Peyer's patch (tissue), 4 donors: Measurements from ENCODE around the gene ARRB2. TPM values are rescaled to one million over a fixed set of nuclear protein-coding genes. Genes with fewer than 3 reads are reported as not detected.

Experiments used
- DNase-seq, 3 donors: peaks; one replicate each; pipeline ENCODE4 v3.0.0-alpha.2; 2017 to 2019
- H3K27ac ChIP-seq, 4 donors: fragments of 200-600 bp; sonication (generic); one replicate each; pipeline ENCODE4 v1.5.1; 2016 to 2019
- H3K27me3 ChIP-seq, 2 donors: fragments of 200-600 bp; sonication (generic); one replicate each; pipeline ENCODE4 v1.5.1; 2019
- H3K36me3 ChIP-seq, 3 donors: fragments of 200-600 bp; sonication (generic); one replicate each; pipeline ENCODE4 v1.5.1; 2016 to 2019
- H3K4me1 ChIP-seq, 4 donors: fragments of 200-600 bp; sonication (generic); one replicate each; pipeline ENCODE4 v1.5.1; 2016 to 2019
- H3K4me3 ChIP-seq, 4 donors: fragments of 200-600 bp; sonication (generic); 1 replicate in 3 of 4; 2 replicates in 1 of 4; pipeline ENCODE4 v1.5.1; 2016 to 2019; ENCODE audit warnings: mild to moderate bottlenecking in 1 of 4
- H3K9me3 ChIP-seq, 4 donors: fragments of 200-600 bp; sonication (generic); one replicate each; pipeline ENCODE4 v1.5.1; 2016 to 2019; ENCODE audit warnings: mild to moderate bottlenecking in 1 of 4
- POLR2A ChIP-seq, 2 donors: fragments of 450-650 bp; IDR thresholded peaks; one replicate each; pipeline ENCODE4 v1.5.1; 2017; ENCODE audit warnings: antibody characterized with exemption in 2 of 2, mild to moderate bottlenecking in 2 of 2, moderate library complexity in 2 of 2
- total RNA-seq, 4 donors: library from RNA; depleted of rRNA; stranded (reverse); fragments of >200 nt; gene quantifications; one replicate each; pipeline ENCODE4 v1.1.0, GENCODE V29; 2016
- TF ChIP-seq, protein P1 (sequence below), 6 experiments: fragments of 450-650 bp in 4 of 6; fragments of 200-600 bp in 2 of 6; sonication (generic) in 1 of 6; IDR thresholded peaks; one replicate each; pipeline ENCODE4 v1.5.1; 2017 to 2019; ENCODE audit warnings: antibody characterized with exemption in 6 of 6, mild to moderate bottlenecking in 3 of 6, moderate library complexity in 1 of 6

Gene ARRB2
- total RNA-seq: 100 to 1,000 TPM in 1 of 4 donors, 10 to 100 TPM in 3; 59.2 to 163 (median 73.8) TPM

DNA sequence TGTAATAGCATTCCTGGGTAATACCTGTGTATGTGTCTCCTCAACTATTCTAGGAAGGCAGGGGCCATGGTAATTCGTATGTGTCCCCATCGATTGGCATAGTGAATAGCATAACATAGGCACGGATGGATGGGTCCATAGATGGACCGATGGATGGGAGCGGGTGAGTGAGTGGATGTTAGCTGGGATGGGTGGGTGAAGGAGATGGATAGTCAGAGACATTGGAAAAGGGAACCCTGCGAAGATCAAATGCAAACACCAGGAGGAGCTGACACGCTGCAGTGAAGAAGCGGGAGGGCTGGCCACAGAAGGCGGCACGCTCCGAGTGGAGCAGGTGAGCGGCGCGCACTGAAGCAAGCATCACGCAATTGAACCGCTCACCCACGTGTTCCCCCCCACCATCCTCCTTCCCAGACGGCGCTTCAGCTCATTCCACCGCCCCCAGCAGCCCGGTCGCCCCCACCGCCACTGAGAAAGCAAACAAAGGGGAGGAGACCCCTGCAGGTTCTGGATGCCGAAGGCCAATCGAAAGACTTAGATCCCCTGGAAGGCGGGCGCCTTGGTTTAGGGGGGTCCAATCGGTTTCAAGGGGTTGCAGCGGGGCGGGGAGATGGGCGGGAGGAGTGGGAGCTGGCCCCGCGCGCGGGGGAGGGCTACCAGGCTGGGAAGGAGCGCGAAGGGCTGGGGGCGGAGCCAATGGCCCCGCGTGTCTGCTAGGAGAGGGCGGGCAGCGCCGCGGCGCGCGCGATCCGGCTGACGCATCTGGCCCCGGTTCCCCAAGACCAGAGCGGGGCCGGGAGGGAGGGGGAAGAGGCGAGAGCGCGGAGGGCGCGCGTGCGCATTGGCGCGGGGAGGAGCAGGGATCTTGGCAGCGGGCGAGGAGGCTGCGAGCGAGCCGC lies at the start of gene ARRB2:
Gene ARRB2 (plus strand): TSS at position 839 of the 899 bp plus-strand sequence. CDS start 90 bp downstream, outside the sequence.
- peak; percentile 98 to 99 (median 99) for DNase-seq
- peaks cover 5 to 42% (median 10%) of the 10 kb centered on the region in 4 donors for H3K4me1 ChIP-seq
- no peaks in the 10 kb centered on the region for H3K9me3 ChIP-seq
- H3K27ac ChIP-seq: peak within 1 kb of the TSS; percentile 86 to 99 (median 92)
- TF ChIP-seq, protein P1, sequence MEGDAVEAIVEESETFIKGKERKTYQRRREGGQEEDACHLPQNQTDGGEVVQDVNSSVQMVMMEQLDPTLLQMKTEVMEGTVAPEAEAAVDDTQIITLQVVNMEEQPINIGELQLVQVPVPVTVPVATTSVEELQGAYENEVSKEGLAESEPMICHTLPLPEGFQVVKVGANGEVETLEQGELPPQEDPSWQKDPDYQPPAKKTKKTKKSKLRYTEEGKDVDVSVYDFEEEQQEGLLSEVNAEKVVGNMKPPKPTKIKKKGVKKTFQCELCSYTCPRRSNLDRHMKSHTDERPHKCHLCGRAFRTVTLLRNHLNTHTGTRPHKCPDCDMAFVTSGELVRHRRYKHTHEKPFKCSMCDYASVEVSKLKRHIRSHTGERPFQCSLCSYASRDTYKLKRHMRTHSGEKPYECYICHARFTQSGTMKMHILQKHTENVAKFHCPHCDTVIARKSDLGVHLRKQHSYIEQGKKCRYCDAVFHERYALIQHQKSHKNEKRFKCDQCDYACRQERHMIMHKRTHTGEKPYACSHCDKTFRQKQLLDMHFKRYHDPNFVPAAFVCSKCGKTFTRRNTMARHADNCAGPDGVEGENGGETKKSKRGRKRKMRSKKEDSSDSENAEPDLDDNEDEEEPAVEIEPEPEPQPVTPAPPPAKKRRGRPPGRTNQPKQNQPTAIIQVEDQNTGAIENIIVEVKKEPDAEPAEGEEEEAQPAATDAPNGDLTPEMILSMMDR (IDR thresholded peaks at IDR 0.05): peak; percentile 60 to 88 (median 78)
- TF ChIP-seq POLR2A (IDR thresholded peaks at IDR 0.05): peak in 1 of 2 donors; percentile 73
- peak within 1 kb of the TSS; percentile 65 to 90 (median 86) for H3K4me3 ChIP-seq
- no peaks in the 10 kb centered on the region for H3K36me3 ChIP-seq
- H3K27me3 ChIP-seq: no peaks in the 10 kb centered on the region

- no peak overlapping the region for H3K27ac ChIP-seq
- no peaks in the 10 kb centered on the region for H3K36me3 ChIP-seq
- TF ChIP-seq, protein P1 (IDR thresholded peaks at IDR 0.05): no peak
- TF ChIP-seq POLR2A (IDR thresholded peaks at IDR 0.05): no peak
- no peaks in the 10 kb centered on the region for H3K27me3 ChIP-seq
- DNase-seq: no peak
- no peaks in the 10 kb centered on the region for H3K9me3 ChIP-seq
- no peaks in the 10 kb centered on the region for H3K4me1 ChIP-seq
- H3K4me3 ChIP-seq: no peak overlapping the region
These were observed 46.7 kb upstream of the ARRB2 start for GRCh38 chr17:4663711-4664110.

DNA sequence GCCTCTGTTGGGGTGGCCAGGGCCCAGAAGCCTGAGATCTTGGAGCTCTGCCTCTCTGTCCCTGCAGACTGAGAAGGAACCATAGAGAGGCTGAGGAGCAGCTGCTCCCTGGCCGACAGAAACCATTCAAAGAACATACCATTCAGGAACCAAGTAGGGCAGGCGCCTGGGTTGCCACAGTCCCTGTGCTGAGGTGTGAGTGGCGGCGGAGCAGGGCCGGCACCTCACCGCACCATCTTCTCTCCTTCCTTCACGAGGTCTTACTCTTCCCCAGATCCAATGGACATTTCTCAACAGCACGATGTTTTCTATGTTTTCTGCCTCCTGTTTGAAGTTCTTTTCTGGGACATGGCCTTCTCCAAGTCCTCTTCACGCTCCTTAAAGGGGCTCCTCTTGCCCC lies 46.2 kb upstream of the ARRB2 start:
- no peaks in the 10 kb centered on the region for H3K36me3 ChIP-seq
- H3K27ac ChIP-seq: no peak overlapping the region
- H3K4me3 ChIP-seq: no peak overlapping the region
- no peak for DNase-seq
- TF ChIP-seq, protein P1 (IDR thresholded peaks at IDR 0.05): no peak
- no peak for TF ChIP-seq POLR2A (IDR thresholded peaks at IDR 0.05)
- H3K9me3 ChIP-seq: no peaks in the 10 kb centered on the region
- H3K4me1 ChIP-seq: no peaks in the 10 kb centered on the region
- H3K27me3 ChIP-seq: no peaks in the 10 kb centered on the region

DNA sequence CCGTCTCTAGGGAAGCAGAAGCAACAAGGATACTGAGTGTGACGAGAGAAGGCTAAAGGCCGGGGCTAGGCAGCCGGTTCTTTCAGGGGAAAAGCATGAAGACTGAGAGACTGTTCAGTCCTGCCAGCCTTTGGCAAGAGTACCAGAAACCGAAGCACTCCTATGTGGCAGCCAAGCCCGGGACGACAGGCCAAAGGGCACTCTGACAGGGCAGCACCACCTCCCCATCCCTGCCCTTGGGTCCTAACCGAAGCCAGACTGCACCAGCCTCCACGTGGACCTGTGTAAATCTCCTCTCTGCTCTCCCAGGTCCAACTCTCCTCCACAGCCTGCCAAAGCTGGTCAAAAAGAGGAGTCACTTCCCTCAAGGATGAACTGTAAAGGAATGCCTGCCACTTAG lies 45.4 kb upstream of the ARRB2 start:
- TF ChIP-seq POLR2A (IDR thresholded peaks at IDR 0.05): no peak
- TF ChIP-seq, protein P1 (IDR thresholded peaks at IDR 0.05): no peak
- Histone ChIP-seq H3K36me3 (no peaks in the 10 kb centered on the region), H3K27me3 (no peaks in the 10 kb centered on the region), H3K4me3 (no peak overlapping the region), H3K4me1 (no peaks in the 10 kb centered on the region), H3K27ac (no peak overlapping the region), H3K9me3 (no peaks in the 10 kb centered on the region)
- DNase-seq: peak in 2 of 3 donors; percentile 65 to 70

DNA sequence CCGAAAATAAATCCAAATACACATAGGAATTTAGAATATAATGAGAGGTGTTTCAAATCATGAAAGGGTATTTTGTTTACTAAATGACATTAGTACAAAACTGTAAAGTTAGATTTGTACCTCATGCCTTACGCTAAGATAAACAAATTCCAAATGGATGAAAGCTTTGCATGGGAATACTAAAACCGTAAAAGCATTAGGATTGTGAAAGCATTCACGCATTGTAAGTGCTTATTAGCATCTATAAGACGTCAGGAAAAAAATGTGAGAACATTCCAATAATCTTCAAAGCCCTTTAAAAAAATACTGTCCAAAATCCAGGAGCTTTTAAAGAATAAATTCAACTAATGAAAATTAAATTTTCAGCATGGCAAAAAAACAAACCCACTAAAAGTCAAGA lies 44.1 kb upstream of the ARRB2 start:
- Histone ChIP-seq H3K4me1 (no peaks in the 10 kb centered on the region), H3K4me3 (no peak overlapping the region), H3K9me3 (no peaks in the 10 kb centered on the region), H3K27me3 (no peaks in the 10 kb centered on the region), H3K36me3 (peaks cover 0 to 6% (median 0%) of the 10 kb centered on the region in 3 donors), H3K27ac (no peak overlapping the region)
- DNase-seq: no peak
- TF ChIP-seq POLR2A (IDR thresholded peaks at IDR 0.05): no peak
- TF ChIP-seq, protein P1 (IDR thresholded peaks at IDR 0.05): no peak
